ENCODE data around the gene DIPK1A.

Gene DIPK1A

DNA sequence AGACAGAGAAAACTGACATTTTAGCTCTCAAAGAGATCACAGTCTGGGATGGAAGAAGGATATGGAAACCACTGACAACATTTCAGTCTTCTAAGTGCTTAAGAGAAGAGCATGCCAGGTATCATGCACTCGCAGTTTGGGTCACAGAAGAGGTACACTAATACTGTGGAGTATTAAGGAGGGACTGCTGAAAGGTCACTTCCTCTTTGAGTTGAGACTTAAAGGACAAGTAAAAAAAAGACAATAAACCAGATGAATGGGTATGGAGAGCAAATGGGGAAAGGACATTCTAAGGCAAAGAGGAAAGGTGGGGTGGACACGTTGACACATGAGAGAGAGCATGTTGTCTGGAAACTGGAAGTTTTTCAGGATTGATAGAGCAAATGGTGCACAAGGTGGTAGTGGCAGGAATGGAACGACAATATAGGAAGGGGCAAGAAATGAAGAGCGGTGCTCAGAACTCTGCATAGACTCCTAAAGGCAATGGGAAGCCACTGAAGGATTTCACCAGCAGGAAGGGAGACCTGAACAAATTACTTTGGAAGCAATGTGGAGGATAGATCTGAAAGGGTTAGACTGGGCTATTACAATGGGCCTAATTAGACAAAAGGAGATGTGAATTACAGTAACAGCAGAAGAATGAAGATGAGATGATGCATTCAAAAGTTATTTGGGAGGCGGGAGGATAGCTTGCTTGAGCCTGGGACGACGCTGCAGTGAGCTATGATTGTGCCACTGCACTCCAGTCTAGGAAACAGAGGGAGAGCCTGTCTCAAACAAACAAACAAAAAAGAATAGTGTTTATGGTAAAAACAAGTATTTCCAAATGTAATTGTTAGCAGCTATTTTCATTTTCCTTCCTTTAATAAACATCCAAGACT lies 11.1 kb downstream of the DIPK1A start:
- no peak for DNase-seq

DNA sequence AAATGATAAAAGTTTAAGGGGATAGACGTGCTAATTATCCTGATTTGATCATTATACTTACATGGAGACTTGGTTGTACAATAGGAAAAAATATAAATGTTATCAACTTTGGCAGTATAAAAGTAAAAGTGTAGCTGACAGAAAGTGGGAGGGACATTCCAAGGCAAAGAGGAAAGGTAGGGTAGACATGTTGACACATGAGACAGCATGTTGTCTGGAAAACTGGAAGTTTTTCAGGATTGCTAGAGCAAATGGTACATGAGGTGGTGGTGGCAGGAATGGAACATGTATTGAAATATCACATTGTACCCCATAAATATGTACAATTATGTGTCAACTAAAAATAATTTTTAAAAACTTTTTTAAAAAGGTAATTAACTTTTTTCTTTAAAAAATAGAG lies 13.2 kb downstream of the DIPK1A start:
- no peak for DNase-seq

DNA sequence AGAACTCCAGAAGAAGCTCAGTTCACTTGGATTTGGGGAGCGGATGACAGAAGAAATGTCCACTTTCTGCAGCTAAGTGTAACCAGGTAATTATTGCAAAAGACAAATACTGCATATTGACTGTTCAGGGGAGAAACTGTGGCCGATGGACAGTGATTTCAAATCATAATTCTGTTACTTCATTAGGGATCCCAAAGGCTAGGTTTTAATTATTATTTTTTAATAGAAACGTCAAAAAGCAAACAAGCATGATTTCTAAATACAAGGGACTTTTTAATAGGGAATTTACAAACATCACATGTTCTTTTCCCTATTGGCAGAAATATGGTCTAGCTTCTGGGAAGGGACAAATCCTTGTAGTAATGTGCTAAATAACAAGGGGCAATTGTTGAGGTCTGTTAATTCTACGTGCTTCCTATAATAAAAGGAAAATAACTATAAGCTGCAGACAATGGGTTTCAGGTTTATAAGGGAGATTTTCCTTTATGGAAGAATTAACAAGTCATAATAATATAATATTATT lies 15.5 kb downstream of the DIPK1A start:
- no peak for DNase-seq

DNA sequence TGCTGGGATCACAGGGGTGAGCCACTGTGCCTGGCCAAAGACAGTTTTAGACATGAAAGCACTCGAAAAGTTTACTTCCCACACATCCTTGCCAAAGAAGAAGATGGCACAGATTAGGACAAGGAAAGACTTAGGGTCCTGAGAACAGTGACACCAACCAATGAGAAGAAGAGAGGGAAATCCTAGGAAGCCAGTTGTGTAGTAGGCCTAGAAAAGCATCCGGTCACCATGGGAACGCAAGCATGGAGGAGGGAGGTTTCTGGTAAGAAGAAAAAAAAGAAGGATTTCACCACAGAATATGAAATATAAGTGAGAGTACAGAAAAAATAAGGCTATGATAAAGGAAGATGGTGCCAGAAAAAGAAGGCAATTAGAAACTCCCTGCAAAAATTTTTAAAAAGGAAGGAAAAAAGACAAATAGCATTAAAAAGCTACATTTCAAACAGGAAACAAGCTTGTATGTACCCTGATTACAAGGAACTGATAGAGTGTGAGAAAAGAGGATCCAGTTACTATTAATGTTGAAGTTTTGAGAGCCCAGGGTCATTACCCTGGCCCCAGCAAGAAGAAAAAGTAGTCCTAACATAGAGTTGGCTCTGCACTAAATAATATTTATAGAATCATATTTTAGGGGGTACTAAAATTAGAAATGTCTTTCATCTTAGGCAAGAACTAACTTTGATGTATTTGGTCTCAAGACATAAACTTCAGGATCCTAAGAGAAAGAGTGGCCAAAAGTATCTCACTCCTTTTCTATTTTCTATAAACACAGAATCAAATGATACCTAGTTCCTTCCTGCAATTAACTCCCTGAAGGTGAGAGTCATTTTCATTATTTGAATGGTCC lies 16.1 kb downstream of the DIPK1A start:
- no peak for DNase-seq

DNA sequence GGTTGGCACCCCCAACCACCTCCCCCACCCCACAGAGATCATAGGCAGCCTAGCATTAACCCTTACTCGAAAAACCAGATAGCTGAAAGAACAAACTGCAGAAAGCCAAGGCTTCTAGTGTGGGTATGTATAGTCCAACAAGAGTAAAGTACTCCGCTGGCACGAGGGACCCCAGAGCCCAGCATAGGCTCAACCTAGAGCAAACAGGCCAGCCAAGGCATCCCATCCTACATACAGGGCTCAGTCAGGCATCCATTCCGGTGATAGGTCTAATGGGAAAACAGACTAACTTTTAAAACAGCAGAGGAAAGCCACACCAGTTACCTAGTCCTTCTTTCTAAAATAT lies 17.8 kb downstream of the DIPK1A start:
- no peak for DNase-seq

DNA sequence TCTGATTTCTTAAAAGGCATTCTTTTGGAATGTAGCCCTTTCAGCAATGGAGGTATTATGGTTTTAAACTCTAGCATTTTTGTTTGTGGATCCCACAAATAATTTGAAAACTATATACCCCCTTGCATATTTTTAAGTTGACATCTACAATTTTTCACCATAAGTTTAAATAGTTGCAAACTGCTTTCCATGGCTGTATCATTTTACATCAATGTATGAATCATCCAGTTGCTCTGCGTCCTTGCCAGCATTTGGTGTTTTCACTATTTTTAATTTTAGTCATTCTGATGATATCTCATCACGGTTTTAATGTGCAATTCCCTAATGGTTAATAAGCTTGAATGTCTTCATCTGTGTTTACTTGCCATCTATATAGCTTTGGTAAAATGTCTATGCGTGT lies 20.7 kb downstream of the DIPK1A start:
- no peak for DNase-seq

DNA sequence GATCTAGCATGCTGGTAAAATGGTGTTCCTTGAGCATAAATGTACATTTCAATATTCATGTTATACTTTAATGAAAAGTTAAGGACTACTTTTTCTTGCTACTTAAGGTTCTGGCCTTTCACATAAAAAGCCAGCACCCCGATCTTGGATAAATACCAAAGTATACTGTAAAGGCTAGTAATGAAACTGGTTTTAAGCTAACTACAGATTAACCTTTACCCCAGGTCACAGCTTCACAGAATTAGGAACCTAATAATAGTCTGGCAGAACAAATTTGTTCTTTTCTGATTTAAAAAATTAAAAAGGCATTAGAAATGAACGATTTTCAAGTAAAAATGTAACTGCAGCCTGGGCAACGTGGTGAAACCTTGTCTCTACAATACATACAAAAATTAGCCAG lies 23.5 kb downstream of the DIPK1A start:
- DNase-seq = no peak

DNA sequence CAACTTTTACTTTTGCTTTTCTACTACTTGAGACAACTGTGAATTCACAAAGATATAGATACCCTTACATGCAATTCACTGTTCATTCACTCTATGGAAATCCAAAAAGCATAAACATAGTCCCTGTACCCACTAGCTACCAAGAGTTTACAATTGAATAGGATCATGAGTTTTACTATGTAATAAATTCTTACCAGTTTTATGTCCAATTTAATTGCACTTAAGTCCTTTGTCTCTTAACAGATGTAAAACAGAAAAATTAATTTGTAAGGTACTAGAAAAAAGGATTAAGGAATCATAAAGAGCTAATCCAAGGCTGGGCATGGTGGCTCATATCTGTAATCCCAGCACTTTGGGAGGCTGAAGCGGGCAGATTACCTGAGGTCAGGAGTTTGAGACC lies 24.4 kb downstream of the DIPK1A start:
- no peak for DNase-seq

DNA sequence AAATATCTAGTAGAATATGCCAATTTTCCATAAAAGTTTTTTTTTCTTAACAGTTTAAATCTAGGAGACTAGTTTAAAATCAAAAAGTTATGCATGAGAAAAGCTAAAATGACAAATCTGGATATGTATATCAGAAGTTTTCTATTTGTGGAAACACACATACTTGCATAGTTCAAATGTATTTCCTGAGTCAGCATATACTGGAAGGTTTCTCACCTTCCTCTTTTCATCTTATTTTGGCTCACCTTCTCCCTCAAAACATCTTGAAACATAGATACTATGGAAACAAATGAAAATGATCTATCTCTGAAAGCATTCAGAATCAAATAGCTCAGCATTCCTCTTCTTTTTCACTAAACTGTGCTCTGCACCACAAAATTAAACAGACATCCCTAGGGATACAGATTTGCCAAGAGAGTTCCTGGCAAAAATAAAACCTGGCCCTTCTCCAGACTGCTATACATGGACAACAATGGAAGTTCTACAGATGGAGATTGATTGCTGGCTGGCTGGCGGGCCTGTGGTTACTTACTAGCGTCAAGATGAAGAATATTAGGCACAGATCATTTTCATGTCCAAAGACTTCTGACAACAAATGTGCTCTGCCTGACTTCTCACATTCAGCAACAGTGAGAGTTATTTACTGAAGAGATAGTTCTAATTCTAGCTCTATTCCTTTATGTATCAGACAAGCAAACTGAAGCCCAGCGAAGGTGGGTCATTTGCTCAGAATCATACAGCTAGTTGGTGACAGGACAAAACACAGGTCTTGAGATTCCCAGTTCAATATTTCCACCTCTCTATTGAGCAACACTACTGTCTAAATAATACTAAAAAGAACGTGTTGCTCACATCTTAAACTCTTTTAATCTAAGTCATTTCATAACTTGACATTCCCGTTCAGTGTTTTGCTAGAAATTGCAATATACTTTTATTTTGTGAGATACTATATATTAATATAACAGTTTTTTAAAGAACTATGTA lies 26.6 kb downstream of the DIPK1A start:
- peak; percentile 62 for DNase-seq

DNA sequence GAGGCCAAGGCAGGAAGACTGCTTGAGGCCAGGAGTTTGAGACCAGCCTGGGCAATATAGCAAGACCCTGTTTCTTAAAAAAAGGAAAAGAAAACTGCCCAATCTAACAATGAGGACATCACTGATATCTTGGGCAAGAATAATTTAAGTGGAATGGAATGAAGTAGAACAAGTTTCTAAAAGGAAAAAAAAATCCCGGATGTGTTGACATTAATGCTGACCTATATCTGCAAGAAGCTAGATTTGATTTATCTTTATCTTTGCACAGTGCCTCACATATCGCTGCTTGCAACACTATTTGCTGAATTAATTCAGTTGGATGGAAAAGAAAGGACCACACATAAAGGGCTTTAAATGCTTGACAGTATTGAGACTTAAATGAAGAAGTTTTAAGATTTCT lies 27.8 kb downstream of the DIPK1A start:
- no peak for DNase-seq

DNA sequence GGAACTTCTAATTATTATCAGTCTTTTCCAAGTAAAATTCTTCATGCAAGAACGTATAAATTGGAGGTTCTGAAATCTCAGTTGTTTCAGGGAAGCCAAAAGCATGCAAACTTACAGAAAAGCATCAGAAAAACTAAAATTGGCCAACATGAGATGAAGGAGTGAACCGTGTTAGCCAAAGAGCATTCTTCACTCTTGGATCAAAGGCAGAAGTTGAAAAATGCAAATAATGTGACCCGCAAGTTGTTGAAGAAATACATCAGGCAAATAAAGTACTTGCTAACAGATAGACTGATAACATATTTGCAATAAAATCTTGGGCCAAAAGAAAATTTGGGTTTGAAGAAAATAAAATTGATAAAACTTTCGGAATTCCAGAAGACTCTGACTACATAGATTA lies 29.6 kb downstream of the DIPK1A start:
- no peak for DNase-seq

DNA sequence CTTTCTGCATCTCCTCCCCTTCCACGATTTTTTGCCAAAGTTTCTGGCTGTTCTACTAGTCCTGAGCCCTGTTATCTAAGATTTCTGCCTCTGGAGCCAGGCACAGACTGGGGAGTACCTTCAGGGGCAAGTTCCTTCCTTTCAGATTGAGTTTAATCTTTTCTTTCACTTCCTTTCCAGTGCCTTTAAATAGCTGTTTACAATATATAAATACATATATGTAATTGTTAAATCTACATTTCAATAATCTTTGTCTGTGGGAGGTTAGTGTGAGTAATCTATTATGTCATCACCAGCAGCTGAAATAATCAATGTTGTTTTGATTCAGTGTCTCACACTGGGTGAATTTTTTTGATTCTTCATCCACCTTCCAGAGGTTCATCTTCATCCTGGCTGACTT lies 31.8 kb downstream of the DIPK1A start:
- DNase-seq = no peak

DNA sequence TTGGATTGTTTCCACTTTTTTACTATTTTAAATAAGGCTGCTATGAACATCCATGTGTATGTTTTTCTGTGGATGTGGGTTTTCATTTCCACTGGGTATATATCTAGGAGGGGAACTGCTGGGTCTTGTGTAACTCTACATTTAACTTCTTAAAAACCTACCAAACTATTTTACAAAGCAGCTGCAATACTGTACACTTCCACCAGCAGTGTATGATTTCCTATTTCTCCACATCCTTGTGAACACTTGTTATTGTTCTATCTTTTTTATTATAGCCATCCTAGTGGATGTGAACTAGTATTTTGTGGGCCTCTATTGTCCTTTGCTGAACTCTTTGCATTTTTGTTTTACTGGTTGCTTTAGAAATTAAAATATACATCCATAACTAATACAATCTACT lies 33.4 kb downstream of the DIPK1A start:
- DNase-seq = no peak

DNA sequence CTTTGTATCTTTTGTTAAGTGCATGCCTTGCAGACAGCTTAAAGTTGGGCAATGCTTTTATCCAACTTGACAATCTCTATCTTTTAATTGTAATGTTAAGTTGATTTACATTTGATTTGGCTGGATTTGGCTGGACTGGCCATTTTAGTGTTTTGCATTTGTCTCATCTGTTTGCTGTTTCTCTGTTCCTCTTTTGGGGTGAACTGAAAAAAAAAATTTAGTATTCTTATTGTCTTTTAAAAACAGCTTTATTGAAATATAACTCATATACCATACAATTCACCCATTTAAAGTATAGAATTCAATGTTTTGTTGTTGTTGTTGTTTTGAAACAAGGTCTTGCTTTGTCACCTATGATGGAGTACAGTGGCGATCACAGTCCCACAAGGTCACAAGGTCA lies 34.4 kb downstream of the DIPK1A start:
- no peak for DNase-seq

DNA sequence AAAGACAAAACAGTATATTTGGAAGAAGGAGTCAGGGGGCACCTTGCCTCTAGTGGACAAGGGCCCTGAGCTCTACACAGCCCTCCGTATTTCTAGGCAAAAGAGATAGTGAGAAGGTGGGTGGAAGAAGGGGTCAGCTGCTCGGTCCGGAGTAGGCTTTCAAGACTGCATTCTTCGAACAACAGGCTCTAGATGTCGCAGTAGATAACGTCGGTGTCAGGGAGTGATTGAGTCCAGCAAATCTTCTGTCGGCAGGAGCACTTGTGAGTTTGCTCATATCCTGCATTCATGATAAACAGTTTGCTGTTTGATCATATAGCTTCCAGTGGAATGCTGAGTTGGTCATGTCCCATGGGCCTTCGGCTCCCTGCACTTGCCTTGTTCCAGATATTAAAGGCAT lies 36.8 kb downstream of the DIPK1A start:
- peak; percentile 42 for DNase-seq

DNA sequence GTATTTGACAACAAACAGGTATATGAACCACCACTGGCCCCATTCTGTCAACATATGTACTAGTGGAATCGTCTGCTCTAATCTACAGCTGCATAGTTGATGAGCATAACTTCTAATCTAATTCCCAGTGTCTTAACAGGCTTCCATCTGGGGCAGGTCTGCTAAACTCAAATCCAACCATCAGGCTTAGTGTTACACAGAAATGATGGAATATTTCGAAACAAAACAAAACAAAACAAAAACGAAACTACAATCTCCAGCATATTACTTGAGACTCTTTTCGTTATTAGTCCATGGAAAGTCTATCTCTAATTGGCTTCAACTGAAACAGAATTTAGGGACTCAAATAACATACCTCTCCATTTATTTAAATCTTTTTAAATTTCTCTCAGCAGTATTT lies 37.6 kb downstream of the DIPK1A start:
- peak; percentile 94 for DNase-seq

DNA sequence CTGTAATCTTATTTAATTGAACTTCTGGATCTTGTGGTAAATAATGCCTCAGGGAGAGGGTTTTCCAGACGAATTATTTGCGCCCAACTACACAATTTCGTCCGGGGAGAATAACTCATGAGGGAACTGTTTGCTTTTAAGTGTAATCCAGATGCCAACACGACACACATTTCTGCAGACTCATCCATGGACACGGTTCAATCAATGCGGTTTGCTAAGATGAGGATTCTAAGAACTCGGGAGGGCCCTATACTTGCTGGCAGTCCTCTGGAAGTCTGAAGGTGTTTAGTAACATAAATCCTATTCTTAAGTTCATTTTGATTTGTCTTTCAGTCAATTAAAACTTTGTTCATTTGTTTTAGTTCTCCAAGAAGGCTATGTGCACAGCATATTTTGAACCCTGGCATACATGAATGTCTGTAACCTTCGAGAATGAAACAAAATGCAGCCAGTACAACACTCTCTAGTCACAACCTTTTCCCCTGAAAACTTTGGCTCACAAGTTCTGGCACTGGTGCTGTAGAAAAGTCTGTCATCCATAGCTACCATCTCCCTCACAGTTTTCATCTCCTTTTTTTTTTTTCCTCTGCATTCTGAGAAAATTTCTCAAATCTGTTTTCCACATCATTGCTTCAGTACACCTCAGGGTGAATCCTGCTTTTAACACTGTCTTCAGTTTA lies 38.8 kb downstream of the DIPK1A start:
- DNase-seq = peak; percentile 24

DNA sequence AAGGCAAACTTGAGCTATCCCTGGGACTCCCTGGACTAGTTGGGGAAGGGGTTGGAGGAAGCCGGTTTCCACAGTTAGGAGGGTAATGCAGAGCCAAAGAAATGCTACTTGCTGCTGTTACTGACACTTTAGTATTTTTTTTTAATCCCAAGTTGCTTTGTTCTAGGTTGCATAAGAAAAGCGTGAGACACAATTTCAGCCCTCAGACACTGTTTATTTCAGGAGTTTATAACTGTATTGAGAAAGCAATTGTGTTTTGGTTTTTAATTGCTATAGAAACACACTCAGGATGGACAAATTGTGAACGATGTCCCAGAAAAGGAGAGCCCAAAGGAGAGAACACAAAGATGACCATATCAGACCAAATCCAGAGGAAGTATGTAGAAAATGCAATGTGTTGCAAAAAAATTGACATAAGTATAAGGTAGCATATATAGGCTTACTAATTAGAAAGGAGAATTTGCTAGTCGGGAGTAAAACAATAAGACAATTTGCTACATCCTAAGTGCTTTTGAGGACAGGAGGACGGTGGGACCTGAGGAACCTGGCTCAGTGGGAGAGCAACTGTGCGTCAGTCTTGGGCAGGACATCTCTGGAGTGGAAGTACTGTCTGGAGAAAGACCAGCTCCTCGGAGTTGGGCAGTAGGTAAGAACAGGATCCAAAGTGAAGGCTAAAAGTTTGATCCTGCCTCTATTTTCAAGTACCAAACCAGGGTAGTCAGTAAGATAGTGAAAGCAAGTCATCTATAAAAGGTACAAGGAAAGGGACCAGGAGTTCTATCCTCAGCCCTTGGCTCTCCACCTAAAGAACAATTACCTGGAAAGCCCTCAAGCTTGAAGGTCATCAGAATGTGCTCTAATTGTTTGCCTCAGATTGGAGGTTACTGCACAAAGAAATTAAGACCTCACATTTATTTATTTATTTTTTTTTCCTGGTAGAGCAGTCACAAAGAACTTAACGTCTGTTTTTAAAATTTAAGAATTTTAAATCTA lies 39.9 kb downstream of the DIPK1A start:
- DNase-seq = no peak

DNA sequence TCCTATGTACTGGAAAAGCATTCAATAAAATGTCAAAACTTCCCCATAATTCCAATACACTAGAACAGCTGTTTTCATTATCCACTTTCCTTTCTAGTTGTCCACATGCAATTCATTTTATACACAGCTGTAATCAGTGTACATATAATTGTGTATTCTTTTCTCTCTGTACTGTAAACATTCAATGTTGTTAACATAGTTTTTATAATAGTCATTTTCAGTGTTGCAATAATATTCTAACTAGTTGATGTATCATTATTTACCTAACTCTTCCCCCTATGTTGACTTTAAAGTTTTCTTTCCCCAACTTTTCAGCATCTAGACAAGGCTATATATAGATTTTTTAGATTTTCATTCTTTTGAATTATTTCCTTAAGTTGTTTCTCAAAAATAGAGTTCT lies 44.4 kb downstream of the DIPK1A start:
- DNase-seq = no peak

DNA sequence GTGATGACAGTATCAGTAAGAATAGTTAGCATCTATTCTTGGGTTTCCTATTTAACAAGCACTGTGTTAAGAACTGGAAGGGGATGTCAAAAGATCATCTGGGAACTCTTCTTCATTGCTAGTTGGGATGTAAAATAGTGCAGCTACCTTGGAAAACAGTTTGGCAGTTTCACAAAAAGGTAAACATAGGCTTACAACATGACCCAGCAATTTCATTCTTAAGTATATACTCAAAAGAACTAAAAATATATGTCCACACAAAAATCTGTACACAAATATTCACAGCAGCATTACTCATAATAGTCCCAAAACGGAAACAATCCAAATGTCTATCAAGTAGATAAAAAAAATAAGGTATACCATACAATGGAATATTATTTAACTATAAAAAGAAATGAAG lies 45.7 kb downstream of the DIPK1A start:
- no peak for DNase-seq

Measured in NCI-H82 (cell line).